EH (cell line): Measurements from ENCODE around the gene EML2.
A peak's percentile ranks its signal among the peaks of the same experiment; 100 is the strongest.
"Not testable (repeated sequence)": the region's sequence is repeated elsewhere in the genome, so short reads cannot be mapped to it uniquely, and the experiment has no call there.

Experiments
- DNase-seq: peaks from one replicate; pipeline ENCODE4 v3.0.0-alpha.2; 2015; ENCODE audit warnings: low read depth

The EML2 gene

DNA sequence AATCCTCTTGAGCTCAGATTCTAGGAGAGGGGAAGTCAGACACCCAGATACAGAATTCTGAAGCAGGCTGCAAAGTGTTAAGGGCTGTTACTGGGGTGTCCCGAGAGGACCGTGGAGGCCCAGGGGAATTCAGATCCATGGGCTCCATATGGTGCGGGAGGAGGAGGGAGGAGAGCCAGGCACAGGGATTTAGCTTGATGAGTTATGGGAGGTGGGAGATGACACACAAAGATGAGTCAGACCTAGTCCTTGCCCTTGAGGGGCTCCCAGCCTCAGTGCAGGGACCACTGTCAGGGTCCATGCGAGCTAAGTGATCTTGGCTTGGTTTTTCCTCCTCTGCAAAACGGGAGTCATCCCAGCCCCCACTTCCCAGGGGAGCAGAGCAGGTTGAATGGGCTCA, 14.4 kb upstream of the EML2 start:
- no peak for DNase-seq

DNA sequence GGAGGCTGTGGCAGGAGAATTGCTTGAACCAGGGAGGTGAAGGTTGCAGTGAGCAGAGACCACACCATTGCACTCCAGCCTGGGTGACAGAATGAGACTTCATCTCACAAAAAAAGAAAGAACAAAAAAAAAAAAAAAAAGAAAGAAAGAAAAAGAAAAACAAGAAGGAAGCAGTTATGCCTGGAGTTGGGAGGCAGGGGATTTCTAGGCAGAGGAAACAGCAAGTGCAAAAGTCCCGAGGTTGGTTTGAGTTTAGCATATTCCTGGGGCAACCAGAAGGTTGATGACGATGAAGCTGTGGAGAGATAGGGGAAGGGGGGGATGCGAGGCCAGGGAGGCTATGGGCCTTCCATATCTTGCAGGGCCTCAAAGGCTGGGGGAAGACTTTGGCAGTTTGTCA, 11.5 kb upstream of the EML2 start:
- DNase-seq = no peak

DNA sequence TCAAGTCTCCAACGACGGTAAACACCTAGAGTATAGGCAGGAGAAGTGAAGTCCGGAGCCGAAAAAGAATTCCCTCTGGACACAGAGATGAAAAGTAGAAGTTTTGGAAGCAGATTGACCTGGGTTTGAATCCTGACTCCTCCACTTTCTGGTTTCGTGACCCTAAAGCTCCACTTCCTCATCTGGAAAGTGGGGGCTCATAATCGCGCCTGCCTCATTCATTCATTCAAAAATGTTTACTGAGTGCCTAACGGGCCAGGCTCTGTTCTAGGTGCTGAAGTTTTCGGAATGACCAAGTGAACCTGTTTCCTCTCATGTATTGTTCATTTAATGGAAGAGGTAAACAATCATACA, 7.1 kb upstream of the EML2 start:
- no peak for DNase-seq

DNA sequence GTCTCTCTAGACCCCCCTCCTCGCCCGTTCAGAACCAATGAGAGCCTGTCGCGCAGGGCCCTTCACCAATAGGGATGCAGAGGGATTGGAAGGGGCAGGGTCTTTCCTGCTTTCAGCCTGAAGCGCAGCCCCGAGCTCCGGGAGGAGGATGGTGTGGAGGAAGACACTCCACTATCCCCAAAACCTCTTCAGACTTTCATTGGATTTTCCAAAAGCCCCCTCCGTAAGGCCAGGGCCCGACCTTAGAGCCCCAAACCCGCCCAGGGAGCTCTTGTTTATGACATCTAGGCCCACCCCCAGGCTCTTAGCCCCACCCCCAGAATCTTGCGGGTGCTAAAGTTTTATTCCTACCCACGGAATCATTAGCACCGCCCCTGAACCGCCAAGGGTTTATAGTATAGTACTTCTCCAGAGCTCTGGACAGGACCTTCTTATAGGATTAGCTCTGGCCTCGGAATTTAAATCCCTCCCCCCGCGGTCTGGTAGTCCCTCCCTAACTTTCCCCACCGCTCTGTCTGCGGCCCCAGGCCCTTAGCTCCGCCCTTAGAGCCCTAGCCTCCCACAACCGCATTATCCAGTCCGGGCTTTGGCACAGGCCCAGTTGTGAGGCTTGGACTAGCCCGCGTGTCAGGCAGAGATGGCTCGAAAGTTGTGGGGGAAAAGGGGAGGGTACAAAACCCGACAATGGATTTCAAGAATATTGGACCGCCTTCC, 6.6 kb upstream of the EML2 start:
- peak; percentile 93 for DNase-seq

DNA sequence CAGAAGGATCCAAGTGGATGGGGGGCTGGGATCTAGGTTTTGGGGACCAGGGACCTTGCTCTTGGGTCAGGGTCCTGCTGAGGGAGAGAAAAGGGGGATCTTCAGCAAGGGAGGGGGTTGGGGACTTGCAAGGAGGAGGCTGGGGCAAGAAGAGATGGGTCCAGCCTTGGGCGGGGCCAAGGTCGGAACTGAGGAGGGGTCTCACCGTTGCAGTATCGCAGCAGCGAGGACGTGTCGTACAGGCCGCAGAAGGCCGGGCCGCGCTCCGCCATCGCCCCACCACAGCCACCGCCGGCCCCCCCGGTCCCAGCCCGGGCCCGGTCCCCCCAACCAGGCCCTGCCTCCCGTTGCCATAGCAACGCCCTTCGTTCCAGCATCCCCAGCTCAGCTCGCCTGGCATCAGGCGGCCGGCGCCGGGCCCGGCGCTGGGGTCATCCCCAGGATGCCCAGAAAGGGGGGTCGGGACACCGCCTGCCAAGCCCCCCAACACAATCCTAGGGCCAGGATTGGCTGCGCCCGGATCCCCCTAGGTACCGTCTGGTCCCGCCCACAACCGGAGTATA, 6.0 kb upstream of the EML2 start:
- DNase-seq = no peak

DNA sequence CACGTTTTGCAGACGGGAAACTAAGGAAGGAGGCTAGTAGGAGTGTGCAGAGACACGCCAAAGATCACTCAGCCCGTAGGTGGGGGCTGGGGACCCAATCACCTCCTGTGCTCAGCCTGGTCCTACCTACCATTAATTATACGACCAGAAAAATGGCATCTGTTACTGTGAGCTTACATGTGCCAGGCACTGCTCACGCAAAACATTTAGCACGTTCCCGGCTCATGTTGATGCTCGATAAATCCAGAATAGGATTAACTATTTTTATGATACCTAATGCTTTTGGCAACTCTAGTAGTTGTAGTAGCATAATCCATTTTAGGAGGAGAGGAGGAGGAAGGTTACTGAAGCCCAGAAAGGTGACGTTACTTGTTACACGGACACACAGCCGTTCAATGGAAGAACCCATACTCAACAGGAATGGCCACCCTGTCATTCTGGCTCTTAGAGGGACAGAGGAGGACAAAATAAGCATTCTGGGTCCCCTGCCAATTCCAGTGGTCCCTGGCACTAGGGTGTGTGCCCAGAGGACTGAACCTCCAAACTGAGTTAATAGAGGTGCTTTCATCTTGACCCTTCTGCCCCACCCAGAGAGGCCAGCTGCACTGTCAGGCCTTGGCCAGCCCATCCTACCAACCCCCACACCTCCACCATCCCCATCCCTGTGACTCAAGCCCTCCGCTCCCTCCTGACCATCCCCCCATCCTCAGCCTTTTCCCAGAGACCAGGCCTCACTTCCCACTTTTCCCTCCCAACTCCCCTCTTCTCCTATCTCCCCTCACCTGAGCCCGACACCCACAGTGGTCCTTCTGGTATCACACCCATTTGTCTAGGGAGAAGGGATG, 5.0 kb upstream of the EML2 start:
- no peak for DNase-seq

DNA sequence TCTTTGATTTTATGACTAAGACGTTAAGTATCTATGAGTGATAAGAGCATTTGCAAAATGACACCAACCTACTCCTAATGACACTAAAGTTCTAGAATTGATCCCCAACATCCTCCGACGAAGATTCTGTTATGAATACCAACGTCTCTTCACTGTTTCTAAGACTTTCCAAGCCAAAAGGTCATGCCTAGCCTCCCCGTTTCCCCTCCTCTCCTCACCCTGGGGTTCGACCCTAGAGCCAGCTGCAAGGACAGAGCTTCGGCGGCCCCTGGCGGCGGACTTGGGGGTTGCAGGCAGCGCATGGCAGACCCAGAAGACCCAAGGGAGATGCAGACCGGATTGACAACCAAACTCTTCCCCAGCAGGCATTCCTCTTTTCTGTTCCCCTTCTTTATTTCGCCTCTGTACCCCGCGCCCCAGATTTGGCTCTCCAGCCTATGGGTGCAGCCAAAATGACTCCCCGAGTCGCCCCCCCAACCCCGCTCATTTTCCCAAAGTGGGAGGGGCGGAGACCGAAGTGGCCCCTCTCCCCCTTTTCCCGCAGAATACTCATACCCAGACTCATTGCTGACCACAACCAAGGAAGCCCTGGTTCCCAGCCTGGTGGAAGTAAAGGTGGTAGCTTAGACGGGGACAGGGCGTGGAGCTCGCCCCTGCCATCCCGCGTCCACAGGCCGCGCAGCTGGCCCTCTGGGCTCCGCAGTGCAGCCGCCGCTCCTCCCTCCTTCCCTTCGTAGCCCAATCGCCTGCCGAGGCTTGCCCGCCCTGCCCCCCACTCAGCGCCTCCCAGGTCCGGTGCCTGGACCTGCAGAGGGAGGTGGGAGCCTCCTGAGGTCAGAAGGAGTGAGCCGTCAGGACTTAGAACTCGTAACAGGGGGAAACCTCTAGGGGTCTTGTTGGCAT, 4.1 kb upstream of the EML2 start:
- peak; percentile 77 for DNase-seq

DNA sequence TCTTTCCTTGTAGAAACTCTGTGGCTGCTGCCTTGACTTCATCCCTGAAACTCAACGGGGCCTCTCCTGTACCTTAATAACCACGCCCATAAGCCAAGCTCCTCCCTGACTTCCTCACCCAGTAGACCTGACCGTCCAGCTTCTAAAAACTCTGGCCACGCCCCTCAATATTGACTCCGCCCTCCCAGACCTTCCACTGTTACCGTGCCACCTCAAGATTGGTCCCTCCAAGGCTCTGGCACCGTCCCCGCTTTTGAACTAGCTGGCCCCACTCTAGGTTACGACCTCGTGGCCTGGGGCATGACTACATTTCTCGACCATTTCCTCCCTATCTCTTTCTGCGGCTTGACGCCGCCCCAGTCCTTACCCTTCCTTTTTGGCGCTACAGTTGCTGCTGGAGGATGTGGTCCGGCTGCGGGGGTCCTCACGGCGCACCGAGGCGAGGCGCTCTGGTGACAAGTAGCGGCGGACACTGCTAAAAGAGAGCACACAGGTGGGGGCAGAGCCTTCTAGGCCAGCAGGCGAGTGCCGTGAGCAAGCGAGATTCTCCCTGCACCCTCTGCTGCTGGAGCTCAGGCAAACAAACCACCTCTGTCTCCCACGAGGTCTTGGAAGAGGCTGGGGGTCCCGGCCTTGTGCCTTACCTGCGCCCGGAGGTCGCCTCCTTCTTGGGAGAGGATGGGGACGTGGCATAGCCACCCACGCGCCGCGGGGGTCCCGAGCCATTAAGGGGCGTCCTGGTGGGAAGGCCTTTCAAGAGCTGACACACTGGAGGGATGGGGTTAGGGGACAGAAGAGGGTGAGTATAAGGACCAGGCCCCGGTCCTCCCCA, 2.3 kb upstream of the EML2 start:
- DNase-seq = peak; percentile 91

DNA sequence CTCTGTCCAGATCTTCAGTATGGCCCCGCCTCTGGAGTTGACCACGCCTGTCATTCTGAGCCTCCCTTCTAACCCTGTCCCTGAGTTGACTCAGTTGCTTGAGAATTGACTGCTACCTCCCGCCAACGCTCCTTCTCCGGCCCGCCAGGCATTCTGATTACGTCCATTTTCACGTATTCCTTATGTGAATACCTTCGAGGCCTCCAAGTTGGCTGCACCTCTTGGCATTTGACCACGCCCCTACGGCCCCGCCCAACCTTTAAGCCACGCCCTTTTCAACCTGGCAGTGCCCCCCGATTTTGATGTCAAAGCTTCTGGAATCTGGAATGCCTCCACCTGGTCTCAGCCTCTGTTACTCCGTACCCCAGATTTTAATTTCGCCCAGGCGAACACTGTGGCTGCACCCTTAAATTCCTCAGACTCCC, 1.7 kb upstream of the EML2 start:
- DNase-seq = no peak

DNA sequence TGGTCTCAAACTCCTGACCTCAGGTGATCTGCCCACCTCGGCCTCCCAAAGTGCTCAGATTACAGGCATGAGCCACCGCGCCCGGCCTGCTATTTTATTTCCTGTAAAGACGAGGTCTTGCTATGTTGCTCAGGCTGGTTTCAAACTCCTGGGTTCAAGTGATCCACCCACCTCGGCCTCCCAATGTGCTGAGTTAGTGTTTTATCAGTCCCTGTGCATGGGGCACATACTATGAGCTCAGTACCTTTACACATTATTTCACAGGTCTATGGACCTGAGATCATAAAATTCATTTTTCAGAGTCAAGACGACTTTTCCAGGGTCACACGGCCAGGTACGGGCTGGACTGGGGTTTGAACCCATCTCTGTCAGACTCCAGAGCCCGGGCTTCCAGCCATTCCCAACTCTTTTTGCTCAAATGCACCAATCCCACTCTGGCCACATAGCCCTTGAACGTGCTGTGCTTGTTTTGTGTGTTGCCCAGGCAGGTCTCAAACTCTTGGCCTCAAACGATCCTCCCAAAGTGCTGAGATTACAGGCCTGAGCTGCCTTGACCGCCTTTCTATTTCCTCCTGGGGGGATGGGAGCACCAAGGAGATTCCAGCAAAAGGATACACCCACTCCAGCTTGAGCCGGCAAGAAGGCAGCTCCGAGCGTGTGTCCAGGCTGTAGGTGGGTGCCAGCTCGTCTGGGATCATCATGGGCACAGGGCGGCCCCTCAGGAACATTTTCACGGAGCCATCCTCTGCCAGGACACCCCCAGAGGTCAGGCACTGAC, 1.1 kb downstream of the EML2 start:
- peak; percentile 78 for DNase-seq

DNA sequence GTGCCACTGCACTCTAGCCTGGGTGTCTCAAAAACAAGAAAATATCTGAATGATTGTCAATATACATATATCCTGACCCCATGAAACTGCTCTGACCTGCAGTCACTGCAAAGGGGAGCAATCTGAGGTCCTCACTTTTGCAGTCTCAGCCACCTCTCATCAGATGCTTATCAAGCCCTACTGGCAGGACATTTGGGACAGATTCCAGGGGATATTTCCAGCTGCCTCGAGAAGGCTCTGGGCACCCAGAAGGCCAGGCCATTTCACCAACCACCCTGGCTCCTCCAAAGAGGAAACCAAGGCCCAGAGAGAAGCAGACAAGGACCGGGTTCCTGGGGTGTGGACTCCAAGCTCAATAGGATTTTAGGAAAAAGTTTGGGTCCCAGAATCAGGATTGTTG, 2.3 kb downstream of the EML2 start:
- no peak for DNase-seq

DNA sequence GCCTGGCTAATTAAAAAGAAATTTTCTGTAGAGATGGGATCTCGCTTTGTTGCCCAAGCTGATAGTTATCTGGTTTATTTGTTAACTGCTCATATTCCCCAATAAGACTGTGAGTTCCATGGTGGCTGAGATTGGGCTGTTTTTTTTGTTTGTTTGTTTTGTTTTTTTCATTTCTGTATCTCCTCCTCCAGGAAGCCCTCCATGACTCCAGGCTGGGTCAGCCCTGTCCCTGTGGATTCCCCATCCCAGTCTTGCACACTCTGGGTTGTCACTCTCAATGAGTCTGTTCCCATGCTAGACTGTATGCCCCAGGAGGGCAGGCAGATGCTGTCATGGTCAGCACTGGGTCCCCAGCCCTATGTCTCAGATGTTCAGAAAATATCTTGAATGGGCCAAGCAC, 2.9 kb downstream of the EML2 start:
- DNase-seq = no peak

DNA sequence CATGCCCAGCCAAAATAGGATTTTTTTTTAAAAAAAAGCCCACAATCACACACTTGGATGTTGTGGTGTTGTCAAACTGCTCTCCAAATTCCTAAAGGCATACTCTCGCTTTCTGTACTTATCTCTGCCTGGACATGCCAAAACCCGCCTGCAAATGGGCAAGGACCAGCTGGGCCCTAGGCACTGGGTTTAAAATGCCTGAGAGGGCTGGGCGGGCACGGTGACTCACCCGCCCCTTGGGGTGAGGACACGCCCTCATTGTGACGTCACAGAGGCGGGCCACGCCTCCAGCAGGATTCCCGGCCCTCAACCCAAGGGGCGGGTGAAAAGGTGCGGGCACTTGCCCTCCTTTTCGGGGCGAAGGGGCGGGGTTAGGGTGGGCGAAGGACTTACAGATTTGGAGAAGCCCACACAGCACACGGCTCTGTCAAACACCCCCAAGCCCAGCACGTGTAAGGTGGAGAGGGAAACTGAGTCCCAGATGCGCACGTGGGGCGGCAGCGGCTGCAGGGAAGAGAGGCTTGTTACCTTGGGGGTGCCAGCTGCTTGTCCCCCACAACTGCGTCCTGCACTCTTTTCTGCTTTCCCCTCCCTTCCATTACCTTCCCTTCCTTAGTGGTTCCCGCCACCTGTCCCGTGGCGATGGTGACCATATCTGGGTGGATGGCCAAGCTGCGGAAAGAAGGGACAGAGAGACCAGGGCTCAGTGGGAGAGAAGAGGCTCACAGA, 6.6 kb downstream of the EML2 start:
- DNase-seq = peak; percentile 96

DNA sequence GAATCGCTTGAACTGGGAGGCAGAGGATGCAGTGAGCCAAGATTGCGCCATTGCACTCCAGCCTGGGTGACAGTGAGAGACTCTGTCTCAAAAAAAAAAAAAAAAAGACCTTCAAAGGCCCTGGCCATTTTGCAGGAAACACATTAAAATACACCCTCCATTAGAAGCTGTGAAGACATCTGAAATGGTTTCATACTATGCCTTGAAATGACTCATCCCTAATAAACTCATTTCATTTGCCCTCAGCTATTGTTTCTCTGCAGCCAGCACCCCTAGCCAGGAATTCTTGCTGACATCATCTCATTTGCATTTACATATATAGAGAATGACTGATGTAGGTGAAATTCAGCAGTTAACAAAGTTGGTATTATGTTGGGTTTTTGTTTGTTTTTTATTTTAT, 8.7 kb downstream of the EML2 start:
- DNase-seq = peak; percentile 99

DNA sequence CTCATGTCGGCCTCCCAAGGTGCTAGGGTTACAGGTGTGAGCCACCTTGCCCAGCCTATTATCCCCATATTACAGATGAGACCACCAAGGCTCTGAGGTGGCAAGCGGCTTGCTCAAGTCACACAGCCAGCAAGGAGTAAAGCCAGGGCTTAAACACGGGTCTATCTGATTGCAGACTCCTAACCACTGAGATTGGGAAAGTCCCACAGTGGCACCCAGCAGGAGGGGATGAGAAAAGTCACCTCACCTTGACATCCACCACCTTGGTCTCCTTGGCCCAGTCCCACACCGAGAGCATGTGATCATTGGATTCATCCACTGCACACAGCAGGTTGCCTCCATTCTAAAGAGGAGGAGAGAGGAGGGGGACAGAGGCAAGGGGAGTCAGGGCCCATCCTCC, 9.5 kb downstream of the EML2 start:
- no peak for DNase-seq

DNA sequence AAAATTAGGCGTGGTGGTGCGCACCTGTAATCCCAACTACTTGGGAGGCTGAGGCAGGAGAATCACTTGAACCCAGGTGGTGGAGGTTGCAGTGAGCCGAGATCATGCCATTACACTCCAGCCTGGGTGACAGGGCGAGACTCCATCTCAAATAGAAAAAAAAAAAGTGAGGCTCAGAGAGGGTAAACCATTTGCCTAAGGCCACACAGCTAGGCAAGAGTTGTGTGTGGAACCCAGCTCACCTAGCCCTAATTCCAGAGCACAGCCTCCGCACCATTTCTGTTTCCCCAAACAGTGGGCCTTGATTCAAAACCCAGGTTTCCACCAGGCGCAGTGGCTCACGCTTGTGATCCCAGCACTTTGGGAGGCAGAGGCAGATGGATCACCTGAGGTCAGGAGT, 11.0 kb downstream of the EML2 start:
- DNase-seq = not testable (repeated sequence)

DNA sequence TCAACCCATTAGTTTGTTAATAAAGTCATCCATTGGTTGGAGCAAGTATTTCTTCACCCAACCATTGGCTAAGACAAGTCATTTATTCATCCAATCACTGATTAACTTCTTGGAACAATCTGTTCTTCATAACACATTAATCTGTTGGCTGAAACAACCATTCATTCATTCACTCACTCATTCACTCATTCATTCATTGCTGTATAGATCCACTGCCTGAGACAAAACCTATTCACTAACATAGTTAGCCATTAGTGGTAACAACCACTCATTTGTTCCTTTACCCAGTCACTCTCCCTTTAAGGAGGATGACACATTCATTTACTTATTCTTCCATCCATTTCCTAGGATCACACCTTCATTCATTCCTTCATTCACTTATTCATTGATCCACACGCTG, 15.2 kb downstream of the EML2 start:
- DNase-seq = no peak

DNA sequence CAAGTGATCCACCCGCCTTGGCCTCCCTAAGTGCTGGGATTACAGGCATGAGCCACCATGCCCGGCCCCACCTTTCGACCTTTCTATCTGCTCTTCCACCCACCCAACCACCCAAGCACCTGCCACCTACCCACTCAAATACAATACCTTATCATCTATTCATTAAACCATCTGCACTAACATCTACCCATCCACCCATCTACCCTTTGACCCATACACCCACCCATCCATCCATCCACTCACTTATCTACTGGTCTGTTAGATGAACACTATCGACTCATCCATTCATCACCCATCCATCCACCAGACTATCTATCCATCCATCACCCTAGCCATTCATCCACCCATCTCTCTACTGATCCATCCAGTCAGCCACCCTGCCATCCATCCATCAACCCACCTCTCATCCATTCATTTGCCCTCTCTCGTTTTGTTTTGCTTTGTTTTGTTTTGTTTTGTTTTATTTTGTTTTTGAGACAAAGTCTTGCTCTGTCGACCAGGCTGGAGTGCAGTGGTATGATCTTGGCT, 17.2 kb downstream of the EML2 start:
- no peak for DNase-seq

DNA sequence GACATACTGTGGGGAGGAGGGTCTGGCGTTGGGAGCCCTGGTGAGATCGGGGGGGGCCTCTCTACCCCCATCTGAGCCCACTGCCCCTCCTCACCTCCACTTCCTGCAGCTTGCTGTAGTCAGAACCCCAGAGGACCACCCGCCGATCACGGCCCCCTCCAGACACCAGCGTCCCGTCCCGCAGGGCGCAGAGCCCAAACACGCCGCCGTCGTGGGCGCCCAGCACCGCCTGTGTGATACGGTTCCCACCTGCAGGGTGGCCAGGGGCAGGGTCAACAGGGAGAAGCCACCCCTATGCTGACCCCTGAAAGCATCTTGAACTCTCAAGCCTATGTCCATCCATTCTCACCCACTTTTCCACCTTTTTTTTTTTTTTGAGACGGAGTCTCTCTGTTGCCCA, 17.8 kb downstream of the EML2 start:
- DNase-seq = no peak

DNA sequence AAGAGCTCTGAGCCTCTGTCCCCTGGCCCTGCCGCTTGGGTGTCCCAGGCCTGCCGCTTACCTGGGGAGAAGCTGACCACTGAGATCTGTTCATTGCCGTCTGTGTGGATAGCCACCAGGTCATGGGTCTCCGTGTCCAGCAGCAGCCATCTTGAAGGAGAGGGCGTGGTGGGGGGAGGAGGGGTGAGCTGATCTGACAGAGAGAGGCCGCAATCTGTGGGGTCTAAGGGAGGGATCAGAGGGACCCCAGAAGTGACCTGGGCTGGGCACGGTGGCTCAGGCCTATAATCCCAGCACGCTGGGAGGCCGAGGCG, 22.5 kb downstream of the EML2 start:
- no peak for DNase-seq
